Urothelium cell line (cell line): Measurements from ENCODE around the gene OGFR.

Experiments used
- DNase-seq: peaks from one replicate; pipeline ENCODE4 v3.0.0; 2011; ENCODE audit warnings: low spot score, mixed read lengths
- FAIRE-seq: peaks from 2 replicates; lab custom pipeline; 2011; peaks lifted over from hg19 to GRCh38; lab: Jason Lieb, UNC

Gene OGFR

GRCh38 chr20:62856931-62857619 is 52.4 kb downstream of the OGFR start:
- FAIRE-seq, result no peak
- no peak for DNase-seq

DNA sequence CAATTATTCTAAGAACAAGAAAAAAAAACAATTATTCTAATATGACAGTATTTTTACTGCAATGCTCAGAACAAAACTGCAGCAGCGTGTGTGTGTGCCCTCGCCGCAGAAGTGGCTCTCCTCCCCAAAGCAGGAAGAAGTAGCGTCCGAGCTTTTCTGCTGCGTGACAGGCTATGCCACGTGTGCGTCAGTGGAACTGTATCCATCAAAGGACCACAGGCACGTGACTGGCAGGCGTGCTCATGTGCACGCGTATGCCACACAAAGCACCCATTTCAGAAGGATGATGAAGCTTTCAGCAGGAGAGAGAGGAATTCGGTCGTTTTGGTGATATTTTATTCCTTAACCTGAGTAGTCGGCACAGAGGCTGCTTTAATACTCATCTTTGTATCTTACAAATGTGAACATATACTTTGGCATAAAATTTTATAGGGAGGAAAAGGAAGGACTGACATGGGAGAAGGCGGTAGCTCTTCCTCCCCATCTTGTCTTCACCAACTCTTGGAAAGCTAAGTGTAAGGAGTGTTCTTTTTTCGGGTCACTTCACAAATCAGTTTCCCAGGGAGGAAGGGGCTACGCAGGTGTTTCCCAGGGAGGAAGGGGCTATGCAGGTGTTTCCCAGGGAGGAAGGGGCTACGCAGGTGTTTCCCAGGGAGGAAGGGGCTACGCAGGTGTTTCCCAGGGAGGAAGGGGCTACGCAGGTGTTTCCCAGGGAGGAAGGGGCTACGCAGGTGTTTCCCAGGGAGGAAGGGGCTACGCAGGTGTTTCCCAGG is 53.6 kb downstream of the OGFR start:
- FAIRE-seq, result no peak

DNA sequence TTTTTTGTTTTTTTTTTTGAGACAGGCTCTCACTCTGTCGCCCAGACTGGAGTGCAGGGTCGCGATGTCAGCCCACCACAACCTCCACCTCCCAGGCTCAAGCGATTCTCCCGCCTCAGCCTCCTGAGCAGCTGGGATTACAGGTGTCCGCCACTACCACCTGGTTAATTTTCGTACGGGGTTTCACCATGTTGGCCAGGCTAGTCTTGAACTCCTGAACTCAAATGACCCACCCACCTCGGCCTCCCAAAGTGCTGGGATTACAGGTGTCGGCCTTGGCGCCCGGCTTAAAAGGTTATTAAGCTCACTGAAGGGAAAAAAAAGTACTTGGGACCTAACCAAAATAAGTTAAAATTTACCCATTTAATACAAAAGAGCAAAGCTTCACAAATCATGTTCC is 55.1 kb downstream of the OGFR start:
- DNase-seq (no peak), FAIRE-seq (no peak)

More for the DNA sequence above, 53.6 kb downstream of the OGFR start:
- DNase-seq, result no peak

DNA sequence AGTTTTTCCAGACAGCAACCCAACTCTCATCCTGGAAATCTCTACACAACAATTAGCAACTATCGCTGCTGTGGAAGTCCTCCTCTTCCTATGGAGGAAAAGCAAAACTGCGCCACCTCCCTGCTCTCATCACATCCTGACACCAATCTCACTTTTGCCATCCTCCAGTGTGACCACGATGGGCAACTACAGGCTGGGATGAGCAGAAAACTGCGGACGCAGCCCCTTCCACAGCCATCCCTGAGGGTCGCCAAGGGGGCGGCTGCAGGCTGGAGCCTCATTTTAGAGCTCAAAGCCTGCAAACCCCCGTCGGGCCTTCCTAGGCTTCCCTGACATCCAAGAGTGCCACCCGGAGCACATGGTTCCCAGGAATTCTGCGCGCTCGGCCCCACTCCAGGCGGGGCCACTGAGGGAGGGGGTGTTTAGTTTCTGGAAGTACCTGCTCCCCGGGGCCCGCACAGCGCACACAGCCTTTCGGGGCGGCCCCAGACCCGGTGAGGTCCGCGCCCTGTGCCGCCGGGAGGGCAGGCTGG is 55.8 kb downstream of the OGFR start:
- peak; percentile 63 for DNase-seq
- FAIRE-seq, result no peak

- FAIRE-seq (peak; percentile 42), DNase-seq (peak; percentile 60)
Observed at GRCh38 chr20:62860924-62861691, 56.5 kb downstream of the OGFR start.

DNA sequence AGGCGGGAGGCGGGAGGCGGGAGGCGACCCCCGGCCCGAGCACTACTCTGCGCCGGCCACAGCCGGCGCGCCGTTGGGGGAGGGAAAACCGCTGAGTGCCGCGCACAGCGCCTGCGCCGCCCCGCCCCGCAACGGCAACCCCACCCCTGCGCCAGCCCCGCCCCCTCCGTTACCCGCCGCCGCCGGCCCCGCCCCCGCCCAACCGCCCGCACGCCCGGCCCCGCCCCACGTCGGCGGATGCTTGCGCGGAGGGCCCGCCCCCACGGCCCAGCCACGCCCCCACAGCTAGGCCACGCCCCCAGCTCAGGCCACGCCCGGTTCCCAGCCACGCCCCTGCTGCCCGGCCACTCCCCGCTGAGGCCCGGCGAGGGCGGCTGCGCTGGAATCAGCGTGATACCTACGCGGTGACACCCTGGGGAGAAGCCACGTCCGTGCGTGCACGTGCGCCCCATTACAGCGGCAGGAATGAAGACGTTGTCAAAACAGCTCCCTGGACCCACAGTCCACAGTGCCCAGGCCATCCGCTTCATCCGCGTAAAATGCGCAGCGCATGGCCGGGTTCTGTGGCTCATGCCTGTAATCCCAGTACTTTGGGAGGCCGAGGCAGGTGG is 57.2 kb downstream of the OGFR start, which contains the start of gene TCFL5:
Gene TCFL5, minus strand, starts transcription at position 97 of the 611 bp plus-strand sequence. CDS start 152 bp downstream, outside the sequence.
- DNase-seq (peak; percentile 99), FAIRE-seq (peak; percentile 96)
